ENCODE data around the gene ASXL2. TPM values are rescaled to one million over a fixed set of nuclear protein-coding genes. Genes with fewer than 3 reads are reported as not detected.

Gene ASXL2
- total and polyA plus RNA-seq, 4 donors = 2.4 to 29.0 (median 12.3) TPM

GRCh38 chr2:25794544-25795276 is 83.6 kb downstream of the ASXL2 start:
- Histone ChIP-seq H3K27me3 (ENCODE audit: control insufficient read depth in 3 of 3, insufficient read depth in 3 of 3, low read length in 2 of 3) (no peaks in the 10 kb centered on the region), H3K4me3 (no peak overlapping the region), H3K27ac (ENCODE audit: low read depth in 1 of 2, low read length in 1 of 2) (no peak overlapping the region), H3K9me3 (ENCODE audit: control insufficient read depth in 4 of 4, insufficient read depth in 3 of 4, low read length in 3 of 4) (no peaks in the 10 kb centered on the region), H3K4me1 (ENCODE audit: control insufficient read depth in 5 of 5, insufficient read depth in 5 of 5, low read length in 5 of 5) (peaks cover 0 to 4% (median 0%) of the 10 kb centered on the region in 5 donors), H3K9ac (ENCODE audit: insufficient read depth in 1 of 2, low read length in 2 of 2) (no peak overlapping the region), H3K36me3 (ENCODE audit: control insufficient read depth in 4 of 4, insufficient read depth in 4 of 4, low read length in 4 of 4) (peaks cover 6 to 13% (median 10%) of the 10 kb centered on the region in 4 donors)
- ATAC-seq (ENCODE audit: insufficient read depth, low FRiP score) (no peak), DNase-seq (no peak)
- 58 to 64% methylated on average over 4 of the region's 4 CpGs for WGBS, 2 donors
- TF ChIP-seq, protein P1, sequence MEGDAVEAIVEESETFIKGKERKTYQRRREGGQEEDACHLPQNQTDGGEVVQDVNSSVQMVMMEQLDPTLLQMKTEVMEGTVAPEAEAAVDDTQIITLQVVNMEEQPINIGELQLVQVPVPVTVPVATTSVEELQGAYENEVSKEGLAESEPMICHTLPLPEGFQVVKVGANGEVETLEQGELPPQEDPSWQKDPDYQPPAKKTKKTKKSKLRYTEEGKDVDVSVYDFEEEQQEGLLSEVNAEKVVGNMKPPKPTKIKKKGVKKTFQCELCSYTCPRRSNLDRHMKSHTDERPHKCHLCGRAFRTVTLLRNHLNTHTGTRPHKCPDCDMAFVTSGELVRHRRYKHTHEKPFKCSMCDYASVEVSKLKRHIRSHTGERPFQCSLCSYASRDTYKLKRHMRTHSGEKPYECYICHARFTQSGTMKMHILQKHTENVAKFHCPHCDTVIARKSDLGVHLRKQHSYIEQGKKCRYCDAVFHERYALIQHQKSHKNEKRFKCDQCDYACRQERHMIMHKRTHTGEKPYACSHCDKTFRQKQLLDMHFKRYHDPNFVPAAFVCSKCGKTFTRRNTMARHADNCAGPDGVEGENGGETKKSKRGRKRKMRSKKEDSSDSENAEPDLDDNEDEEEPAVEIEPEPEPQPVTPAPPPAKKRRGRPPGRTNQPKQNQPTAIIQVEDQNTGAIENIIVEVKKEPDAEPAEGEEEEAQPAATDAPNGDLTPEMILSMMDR (IDR thresholded peaks at IDR 0.05; ENCODE audit: control extremely low read depth, extremely low read depth) = no peak

DNA sequence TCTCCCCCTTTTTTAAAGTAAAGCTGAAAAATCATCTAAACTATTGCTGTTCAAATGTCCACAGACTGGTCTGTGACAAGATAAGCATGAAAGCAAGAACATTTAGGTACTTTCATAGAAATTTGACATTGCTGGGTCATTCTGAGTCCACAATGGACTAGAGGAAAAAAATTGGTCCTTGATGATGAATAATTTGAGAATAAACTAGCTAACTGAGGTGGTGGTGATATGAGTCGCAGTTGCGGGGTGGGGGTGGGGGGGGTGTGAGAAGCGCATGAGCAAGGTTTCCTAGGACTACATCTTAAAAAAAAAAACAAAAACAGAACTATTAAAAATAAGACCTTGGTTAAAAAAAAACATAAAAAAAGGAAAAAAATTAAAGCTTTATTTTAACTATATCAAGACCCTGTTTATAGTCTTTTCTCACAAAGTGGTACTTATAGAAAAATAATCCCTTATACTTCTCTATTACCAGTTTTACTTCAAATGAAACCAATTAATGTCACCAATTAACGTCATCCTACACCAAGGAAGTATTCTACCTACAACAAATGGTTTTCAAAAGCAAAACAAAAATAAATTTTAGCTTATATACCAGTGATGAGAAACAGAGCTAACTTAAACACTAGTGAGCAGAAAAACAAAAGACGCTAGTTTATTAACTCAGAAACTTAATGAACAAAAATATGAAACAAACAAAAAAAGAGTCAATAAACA is 88.1 kb downstream of the ASXL2 start:
- Histone ChIP-seq H3K9me3 (ENCODE audit: control insufficient read depth in 4 of 4, insufficient read depth in 3 of 4, low read length in 3 of 4) (no peaks in the 10 kb centered on the region), H3K27me3 (ENCODE audit: control insufficient read depth in 3 of 3, insufficient read depth in 3 of 3, low read length in 2 of 3) (no peaks in the 10 kb centered on the region), H3K4me3 (no peak overlapping the region), H3K36me3 (ENCODE audit: control insufficient read depth in 4 of 4, insufficient read depth in 4 of 4, low read length in 4 of 4) (peaks cover 0 to 3% (median 1%) of the 10 kb centered on the region in 4 donors), H3K9ac (ENCODE audit: insufficient read depth in 1 of 2, low read length in 2 of 2) (no peak overlapping the region), H3K27ac (ENCODE audit: low read depth in 1 of 2, low read length in 1 of 2) (no peak overlapping the region), H3K4me1 (ENCODE audit: control insufficient read depth in 5 of 5, insufficient read depth in 5 of 5, low read length in 5 of 5) (peaks cover 0 to 2% (median 0%) of the 10 kb centered on the region in 5 donors)
- TF ChIP-seq, protein P1 (IDR thresholded peaks at IDR 0.05; ENCODE audit: control extremely low read depth, extremely low read depth) = no peak
- DNase-seq (no peak), ATAC-seq (ENCODE audit: insufficient read depth, low FRiP score) (no peak)
- 82 to 97% methylated on average over 5 of the region's 5 CpGs for WGBS, 2 donors

- TF ChIP-seq, protein P1 (IDR thresholded peaks at IDR 0.05; ENCODE audit: control extremely low read depth, extremely low read depth) = no peak
- peaks cover 0 to 6% (median 3%) of the 10 kb centered on the region in 4 donors for H3K36me3 ChIP-seq (ENCODE audit: control insufficient read depth in 4 of 4, insufficient read depth in 4 of 4, low read length in 4 of 4)
- ATAC-seq (ENCODE audit: insufficient read depth, low FRiP score) = no peak
- H3K27ac ChIP-seq (ENCODE audit: low read depth in 1 of 2, low read length in 1 of 2) = no peak overlapping the region
- H3K4me1 ChIP-seq (ENCODE audit: control insufficient read depth in 5 of 5, insufficient read depth in 5 of 5, low read length in 5 of 5) = no peaks in the 10 kb centered on the region
- 90 to 95% methylated on average over 3 of the region's 3 CpGs for WGBS, 2 donors
- H3K9ac ChIP-seq (ENCODE audit: insufficient read depth in 1 of 2, low read length in 2 of 2) = no peak overlapping the region
- no peaks in the 10 kb centered on the region for H3K9me3 ChIP-seq (ENCODE audit: control insufficient read depth in 4 of 4, insufficient read depth in 3 of 4, low read length in 3 of 4)
- no peaks in the 10 kb centered on the region for H3K27me3 ChIP-seq (ENCODE audit: control insufficient read depth in 3 of 3, insufficient read depth in 3 of 3, low read length in 2 of 3)
- DNase-seq = no peak
- no peak overlapping the region for H3K4me3 ChIP-seq
Measured at GRCh38 chr2:25788457-25788856, 89.8 kb downstream of the ASXL2 start.
